GM23338 (cell line): ENCODE results near the gene DCTPP1. TPM values are rescaled to one million over a fixed set of nuclear protein-coding genes. Genes with fewer than 3 reads are reported as not detected.

Source experiments
- ATAC-seq: fragments of 200-7000 bp; cut with Tn5 transposase; 3 replicates; pipeline ENCODE4 v1.9.1; 2020
- DNase-seq: peaks from one replicate; pipeline ENCODE4 v3.0.0-alpha.2; 2015; ENCODE audit warnings: low spot score
- H2AFZ ChIP-seq: fragments of 200-600 bp; sonication (generic); 2 replicates; pipeline ENCODE4 v1.8.0; 2016; ENCODE audit warnings: antibody characterized with exemption, mild to moderate bottlenecking, moderate library complexity
- H3F3A ChIP-seq: fragments of 200-600 bp; sonication (generic); replicated peaks from 2 replicates; pipeline ENCODE4 v1.8.0; 2017; ENCODE audit warnings: antibody characterized with exemption, mixed run types, low read depth
- H3K27ac ChIP-seq: fragments of 200-600 bp; sonication (generic); 2 replicates; pipeline ENCODE4 v1.6.1; 2016; ENCODE audit warnings: low read depth
- H3K27me3 ChIP-seq: fragments of 200-600 bp; sonication (generic); 2 replicates; pipeline ENCODE4 v1.8.0; 2016; ENCODE audit warnings: mild to moderate bottlenecking, mixed run types, moderate library complexity; ENCODE audit not compliant: insufficient read depth
- H3K36me3 ChIP-seq: fragments of 200-600 bp; sonication (generic); 2 replicates; pipeline ENCODE4 v1.8.0; 2016; ENCODE audit warnings: mild to moderate bottlenecking; ENCODE audit not compliant: insufficient read depth
- H3K4me1 ChIP-seq: fragments of 200-600 bp; sonication (generic); 2 replicates; pipeline ENCODE4 v1.8.0; 2016; ENCODE audit warnings: mild to moderate bottlenecking, moderate library complexity; ENCODE audit not compliant: insufficient read depth
- H3K4me2 ChIP-seq: fragments of 200-600 bp; sonication (generic); 2 replicates; pipeline ENCODE4 v1.7.1; 2017; ENCODE audit warnings: mixed run types
- H3K4me3 ChIP-seq: fragments of 200-600 bp; sonication (generic); 2 replicates; pipeline ENCODE4 v1.6.1; 2016; ENCODE audit warnings: mixed run types
- H3K79me2 ChIP-seq: fragments of 200-600 bp; sonication (generic); replicated peaks from 2 replicates; pipeline ENCODE4 v1.8.0; 2017; ENCODE audit warnings: mild to moderate bottlenecking; ENCODE audit not compliant: insufficient read depth
- H3K9me2 ChIP-seq: fragments of 200-600 bp; sonication (generic); 2 replicates; pipeline ENCODE4 v1.8.0; 2017; ENCODE audit not compliant: insufficient read depth
- H4K20me1 ChIP-seq: fragments of 200-600 bp; sonication (generic); replicated peaks from 2 replicates; pipeline ENCODE4 v1.8.0; 2017; ENCODE audit warnings: mild to moderate bottlenecking; ENCODE audit not compliant: insufficient read depth
- H3K27ac Mint-ChIP-seq: 2 replicates; pipeline ENCODE4 v1.8.0; 2020; ENCODE audit warnings: inconsistent platforms, mild to moderate bottlenecking, moderate library complexity, mixed read lengths
- H3K27me3 Mint-ChIP-seq: 3 replicates; pipeline ENCODE4 v1.8.0; 2022; ENCODE audit warnings: low read depth, mild to moderate bottlenecking, moderate library complexity, mixed read lengths, inconsistent platforms; ENCODE audit not compliant: insufficient read depth, poor library complexity
- H3K36me3 Mint-ChIP-seq: 3 replicates; pipeline ENCODE4 v1.8.0; 2021; ENCODE audit warnings: low read depth, mild to moderate bottlenecking, inconsistent platforms, moderate library complexity, mixed read lengths
- H3K4me1 Mint-ChIP-seq: 3 replicates; pipeline ENCODE4 v1.8.0; 2020; ENCODE audit warnings: mild to moderate bottlenecking, inconsistent platforms, mixed read lengths
- H3K4me3 Mint-ChIP-seq: 3 replicates; pipeline ENCODE4 v1.8.0; 2021; ENCODE audit warnings: moderate library complexity, mild to moderate bottlenecking, inconsistent platforms, mixed read lengths
- H3K9me3 Mint-ChIP-seq: 3 replicates; pipeline ENCODE4 v1.8.0; 2020; ENCODE audit warnings: moderate library complexity, mild to moderate bottlenecking, inconsistent platforms, mixed read lengths
- CREB1 ChIP-seq: fragments of 250-450 bp; sonication (Bioruptor Pico); IDR thresholded peaks from 2 replicates; pipeline ENCODE4 v1.5.0; 2020; ENCODE audit warnings: low read depth, mild to moderate bottlenecking, moderate library complexity
- CTCF ChIP-seq, 2 experiments: fragments of 200-600 bp in 1 of 2; sonication (generic) in 1 of 2; conservative IDR thresholded peaks; 2 replicates each; pipeline versions ENCODE4 v1.5.1 to v1.6.1; 2016 to 2017; ENCODE audit warnings: antibody characterized with exemption in 2 of 2, low read depth in 2 of 2, mild to moderate bottlenecking in 2 of 2, moderate library complexity in 1 of 2
- EZH2 ChIP-seq: fragments of 200-600 bp; sonication (generic); IDR thresholded peaks from one replicate; pipeline ENCODE4 v1.8.0; 2017; ENCODE audit warnings: antibody characterized with exemption, mild to moderate bottlenecking, low read depth; ENCODE audit not compliant: unreplicated experiment
- EZH2phosphoT487 ChIP-seq: fragments of 200-600 bp; sonication (generic); IDR thresholded peaks from one replicate; pipeline ENCODE4 v1.8.1; 2018; ENCODE audit warnings: antibody characterized with exemption; ENCODE audit not compliant: unreplicated experiment
- JUNB ChIP-seq: IDR thresholded peaks from one replicate; pipeline ENCODE4 v1.6.1; 2016; ENCODE audit warnings: antibody characterized with exemption; ENCODE audit not compliant: unreplicated experiment
- NANOG ChIP-seq: IDR thresholded peaks from 2 replicates; pipeline ENCODE4 v1.6.1; 2016; ENCODE audit warnings: antibody characterized with exemption, borderline replicate concordance
- POLR2AphosphoS5 ChIP-seq: IDR thresholded peaks from 2 replicates; pipeline ENCODE4 v1.6.1; 2016; ENCODE audit warnings: antibody characterized with exemption, low read depth
- REST ChIP-seq: IDR thresholded peaks from one replicate; pipeline ENCODE4 v1.6.1; 2018; ENCODE audit warnings: antibody characterized with exemption; ENCODE audit not compliant: unreplicated experiment
- STAT1 ChIP-seq: IDR thresholded peaks from one replicate; pipeline ENCODE4 v1.6.1; 2016; ENCODE audit warnings: antibody characterized with exemption; ENCODE audit not compliant: unreplicated experiment
- ZNF114 ChIP-seq: fragments of 250-450 bp; sonication (Bioruptor Pico); IDR thresholded peaks from 2 replicates; pipeline ENCODE4 v1.5.0; 2020; ENCODE audit warnings: mild to moderate bottlenecking, moderate library complexity
- ZNF331 ChIP-seq: fragments of 250-450 bp; sonication (Bioruptor Pico); IDR thresholded peaks from 2 replicates; pipeline ENCODE4 v1.5.0; 2020; ENCODE audit warnings: low read depth, mild to moderate bottlenecking, moderate library complexity
- ZNF462 ChIP-seq: fragments of 250-450 bp; sonication (Bioruptor Pico); IDR thresholded peaks from 2 replicates; pipeline ENCODE4 v1.5.0; 2020; ENCODE audit warnings: mild to moderate bottlenecking, moderate library complexity
- polyA plus RNA-seq: library from polyadenylated mRNA; unstranded; fragments of >200 nt; fragmentation: Nextera tagmentation; extraction: Ambion mirVana; gene quantifications from 2 replicates; pipeline ENCODE4 v1.2.1, GENCODE V29; 2016
- total RNA-seq: library from RNA; depleted of rRNA; stranded (reverse); fragments of >200 nt; shearing (Covaris generic); gene quantifications from 2 replicates; pipeline ENCODE4 v1.2.3, GENCODE V29; 2014
- TF ChIP-seq, protein P1 (sequence below): IDR thresholded peaks from 2 replicates; pipeline ENCODE4 v1.6.1; 2016; ENCODE audit warnings: antibody characterized with exemption

DCTPP1 gene
- total and polyA plus RNA-seq, 2 experiments from 2014 or later: 54.1 to 58.3 TPM

DNA sequence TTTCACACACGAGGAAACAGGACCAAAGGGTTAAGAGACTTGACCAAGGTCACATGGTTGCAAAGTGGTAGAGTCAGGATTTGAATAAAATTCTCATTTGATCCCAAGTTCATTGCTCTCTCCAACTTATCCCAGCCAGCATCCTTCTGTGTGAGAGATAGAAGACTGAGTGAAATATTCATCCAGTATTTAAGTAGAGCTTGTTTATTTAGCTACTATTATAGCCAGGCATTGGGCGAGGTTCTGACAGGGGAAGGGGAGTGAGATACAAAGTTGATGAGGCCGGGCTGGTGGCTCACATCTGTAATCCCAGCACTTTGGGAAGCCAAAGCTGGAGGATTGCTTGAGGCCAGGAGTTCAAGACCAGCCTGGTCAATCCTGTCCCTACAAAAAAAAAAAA lies 47.2 kb upstream of the DCTPP1 start:
- DNase-seq (no peak), ATAC-seq (no peak)
- Mint-ChIP-seq H3K36me3 (no peaks in the 10 kb centered on the region), H3K27ac (no peak overlapping the region), H3K9me3 (no peaks in the 10 kb centered on the region), H3K27me3 (peaks cover 3% of the 10 kb centered on the region), H3K4me3 (no peak overlapping the region), H3K4me1 (no peaks in the 10 kb centered on the region)
- H3K79me2 ChIP-seq: no peaks in the 10 kb centered on the region
- 0 out of 2 replicates have a peak, but pooled peaks cover 3% of the 10 kb centered on the region for H3F3A ChIP-seq
- H3K36me3 ChIP-seq: no peaks in the 10 kb centered on the region
- H2AFZ ChIP-seq: no peak overlapping the region
- no peaks in the 10 kb centered on the region for H3K9me2 ChIP-seq
- no peak overlapping the region for H3K27ac ChIP-seq
- peaks cover 13% of the 10 kb centered on the region; the same call in 1 of the 2 replicates for H3K27me3 ChIP-seq
- H3K4me3 ChIP-seq: no peak overlapping the region
- no peaks in the 10 kb centered on the region for H4K20me1 ChIP-seq
- no peaks in the 10 kb centered on the region; the same call in 1 of the 2 replicates for H3K4me1 ChIP-seq
- H3K4me2 ChIP-seq: no peak overlapping the region
- TF ChIP-seq CTCF (conservative IDR thresholded peaks at IDR 0.05; ENCODE audit: low read depth in 2 of 2): no peak
- TF ChIP-seq STAT1: no peak
- TF ChIP-seq REST: no peak
- no peak for TF ChIP-seq CREB1 (CRISPR knock-in tag)
- TF ChIP-seq JUNB: no peak
- no peak for TF ChIP-seq EZH2phosphoT487
- no peak for TF ChIP-seq ZNF114 (CRISPR knock-in tag)
- no peak for TF ChIP-seq POLR2AphosphoS5
- TF ChIP-seq NANOG: no peak
- TF ChIP-seq EZH2: no peak
- TF ChIP-seq ZNF331 (CRISPR knock-in tag): no peak
- TF ChIP-seq, protein P1, sequence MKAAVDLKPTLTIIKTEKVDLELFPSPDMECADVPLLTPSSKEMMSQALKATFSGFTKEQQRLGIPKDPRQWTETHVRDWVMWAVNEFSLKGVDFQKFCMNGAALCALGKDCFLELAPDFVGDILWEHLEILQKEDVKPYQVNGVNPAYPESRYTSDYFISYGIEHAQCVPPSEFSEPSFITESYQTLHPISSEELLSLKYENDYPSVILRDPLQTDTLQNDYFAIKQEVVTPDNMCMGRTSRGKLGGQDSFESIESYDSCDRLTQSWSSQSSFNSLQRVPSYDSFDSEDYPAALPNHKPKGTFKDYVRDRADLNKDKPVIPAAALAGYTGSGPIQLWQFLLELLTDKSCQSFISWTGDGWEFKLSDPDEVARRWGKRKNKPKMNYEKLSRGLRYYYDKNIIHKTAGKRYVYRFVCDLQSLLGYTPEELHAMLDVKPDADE: no peak
- TF ChIP-seq ZNF462: no peak
